IMR-90 (cell line): ENCODE measurements around the gene LUC7L2. TPM values are rescaled to one million over a fixed set of nuclear protein-coding genes. Genes with fewer than 3 reads are reported as not detected.

Source experiments
- ATAC-seq: fragments of 200-7000 bp; cut with Tn5 transposase; 2 replicates; pipeline ENCODE4 v1.9.1; 2020; ENCODE audit warnings: low read depth, mild to moderate bottlenecking, moderate library complexity
- BruUV-seq: library from RNA; stranded (reverse); fragments of 400-500 nt; replicated peaks from 2 replicates; lab custom pipeline; 2021; lab: Mats Ljungman, UMichigan
- CTCF ChIA-PET: fragments of 300-600 bp; formaldehyde crosslinking; extraction: SDS; loops from one replicate; lab custom pipeline; 2021; ENCODE audit warnings: antibody characterized with exemption; lab: Yijun Ruan, JAX
- POLR2A ChIA-PET: fragments of 300-600 bp; sonication (Branson Sonifier 250); formaldehyde crosslinking; loops from one replicate; lab custom pipeline; 2022; ENCODE audit warnings: antibody characterized with exemption; ENCODE audit not compliant: unreplicated experiment; lab: Charles Lee
- DNase-seq: peaks from one replicate; pipeline ENCODE4 v3.0.0; 2013
- H2AFZ ChIP-seq: replicated peaks from 2 replicates; pipeline ENCODE3; 2013; ENCODE audit warnings: low read length, mild to moderate bottlenecking; ENCODE audit not compliant: poor library complexity
- H2AK5ac ChIP-seq: 2 replicates; pipeline ENCODE4 v1.6.1; 2013; ENCODE audit warnings: low read depth, low read length, inconsistent platforms
- H2AK9ac ChIP-seq: replicated peaks from 2 replicates; pipeline ENCODE3; 2013; ENCODE audit warnings: mild to moderate bottlenecking, low read depth, low read length, moderate library complexity; ENCODE audit not compliant: poor library complexity
- H2BK120ac ChIP-seq: 2 replicates; pipeline ENCODE4 v1.6.1; 2013; ENCODE audit warnings: low read depth, low read length, inconsistent platforms
- H2BK15ac ChIP-seq: 3 replicates; pipeline ENCODE4 v1.6.1; 2013; ENCODE audit warnings: low read depth, low read length, inconsistent platforms
- H2BK20ac ChIP-seq: 2 replicates; pipeline ENCODE4 v1.6.1; 2013; ENCODE audit warnings: low read depth, mild to moderate bottlenecking, inconsistent platforms, low read length, moderate library complexity
- H2BK5ac ChIP-seq: 2 replicates; pipeline ENCODE4 v1.6.1; 2013; ENCODE audit warnings: mild to moderate bottlenecking, low read depth, low read length, inconsistent platforms; ENCODE audit not compliant: poor library complexity, severe bottlenecking
- H3K14ac ChIP-seq: replicated peaks from 2 replicates; pipeline ENCODE4 v1.6.1; 2013; ENCODE audit warnings: low read depth, low read length, inconsistent platforms
- H3K18ac ChIP-seq: 2 replicates; pipeline ENCODE4 v1.6.1; 2013; ENCODE audit warnings: low read depth, low read length, control low read depth
- H3K23ac ChIP-seq: 2 replicates; pipeline ENCODE4 v1.6.1; 2013; ENCODE audit warnings: low read depth, low read length, inconsistent platforms
- H3K27ac ChIP-seq: 2 replicates; pipeline ENCODE4 v1.5.1; 2013; ENCODE audit warnings: mild to moderate bottlenecking, control low read depth, low read length; ENCODE audit not compliant: insufficient read depth
- H3K27me3 ChIP-seq: 2 replicates; pipeline ENCODE4 v1.6.1; 2013; ENCODE audit warnings: low read length; ENCODE audit not compliant: control insufficient read depth, insufficient read depth
- H3K36me3 ChIP-seq: 2 replicates; pipeline ENCODE4 v1.6.1; 2013; ENCODE audit warnings: low read length, mixed read lengths; ENCODE audit not compliant: control insufficient read depth, insufficient read depth
- H3K4ac ChIP-seq: 2 replicates; pipeline ENCODE4 v1.6.1; 2013; ENCODE audit warnings: low read depth, low read length, inconsistent platforms
- H3K4me1 ChIP-seq: 2 replicates; pipeline ENCODE4 v1.6.1; 2013; ENCODE audit warnings: low read length, mixed read lengths; ENCODE audit not compliant: control insufficient read depth, insufficient read depth
- H3K4me2 ChIP-seq: 2 replicates; pipeline ENCODE4 v1.6.1; 2013; ENCODE audit warnings: low read depth, mild to moderate bottlenecking, control low read depth, low read length, moderate library complexity
- H3K4me3 ChIP-seq: 2 replicates; pipeline ENCODE4 v1.5.1; 2013; ENCODE audit warnings: low read depth, mild to moderate bottlenecking, control low read depth, low read length, moderate library complexity; ENCODE audit not compliant: insufficient read depth
- H3K56ac ChIP-seq: 2 replicates; pipeline ENCODE4 v1.6.1; 2013; ENCODE audit warnings: low read length, inconsistent platforms; ENCODE audit not compliant: insufficient read depth; ENCODE audit errors: extremely low read depth
- H3K79me1 ChIP-seq, 2 experiments: 2 replicates each; pipeline ENCODE4 v1.6.1; 2013; ENCODE audit warnings: low read length in 2 of 2, inconsistent platforms in 1 of 2, low read depth in 1 of 2
- H3K9ac ChIP-seq: 2 replicates; pipeline ENCODE4 v1.6.1; 2013; ENCODE audit warnings: low read depth, low read length, control low read depth
- H3K9me1 ChIP-seq: 2 replicates; pipeline ENCODE4 v1.6.1; 2013; ENCODE audit warnings: low read length, inconsistent platforms; ENCODE audit not compliant: insufficient read depth
- H3K9me3 ChIP-seq: 2 replicates; pipeline ENCODE4 v1.6.1; 2013; ENCODE audit warnings: low read length; ENCODE audit not compliant: control insufficient read depth, insufficient read depth
- H4K20me1 ChIP-seq: 2 replicates; pipeline ENCODE4 v1.6.1; 2013; ENCODE audit warnings: low read length, inconsistent platforms; ENCODE audit not compliant: insufficient read depth
- H4K5ac ChIP-seq: 2 replicates; pipeline ENCODE4 v1.6.1; 2013; ENCODE audit warnings: mild to moderate bottlenecking, low read depth, low read length, control low read depth
- H4K8ac ChIP-seq, 2 experiments: 2 replicates each; pipeline ENCODE4 v1.6.1; 2013; ENCODE audit warnings: low read depth in 2 of 2, low read length in 2 of 2, control low read depth in 1 of 2, inconsistent platforms in 1 of 2
- H4K91ac ChIP-seq: 2 replicates; pipeline ENCODE4 v1.6.1; 2013; ENCODE audit warnings: low read depth, low read length, inconsistent platforms; ENCODE audit not compliant: insufficient read depth
- BHLHE40 ChIP-seq: fragments of 150-350 bp; IDR thresholded peaks from 2 replicates; pipeline ENCODE4 v1.6.1; 2016; ENCODE audit warnings: mild to moderate bottlenecking, low read depth, low read length
- CEBPB ChIP-seq: IDR thresholded peaks from 2 replicates; pipeline ENCODE4 v1.6.1; 2012; ENCODE audit warnings: low read depth, low read length, improper control_type of control experiment
- FOS ChIP-seq: fragments of 150-350 bp; IDR thresholded peaks from 2 replicates; pipeline ENCODE4 v1.6.1; 2016; ENCODE audit warnings: low read depth, low read length
- MAFK ChIP-seq: IDR thresholded peaks from 2 replicates; pipeline ENCODE4 v1.6.1; 2012; ENCODE audit warnings: low read depth, low read length, improper control_type of control experiment
- MAZ ChIP-seq: IDR thresholded peaks from 2 replicates; pipeline ENCODE4 v1.6.1; 2012; ENCODE audit warnings: low read depth, mild to moderate bottlenecking, low read length, improper control_type of control experiment, moderate library complexity, borderline replicate concordance
- POLR2A ChIP-seq: IDR thresholded peaks from 2 replicates; pipeline ENCODE4 v1.6.1; 2012; ENCODE audit warnings: mild to moderate bottlenecking, low read depth, low read length
- RAD21 ChIP-seq: IDR thresholded peaks from 2 replicates; pipeline ENCODE4 v1.6.1; 2012; ENCODE audit warnings: low read length, improper control_type of control experiment
- RCOR1 ChIP-seq: IDR thresholded peaks from 2 replicates; pipeline ENCODE4 v1.6.1; 2012; ENCODE audit warnings: mild to moderate bottlenecking, low read length, improper control_type of control experiment; ENCODE audit not compliant: insufficient replicate concordance
- SMC3 ChIP-seq: fragments of 150-350 bp; IDR thresholded peaks from 2 replicates; pipeline ENCODE4 v1.6.1; 2016; ENCODE audit warnings: low read depth, mild to moderate bottlenecking, antibody characterized with exemption, low read length, moderate library complexity
- WGBS, 2 experiments: methylation state at CpG; one replicate each; pipeline versions ENCODE4 v1.1.5 to v1.1.7; 2013; ENCODE audit warnings: missing lambda C conversion rate in 2 of 2; ENCODE audit not compliant: insufficient read length in 1 of 2; ENCODE audit errors: extremely low coverage in 2 of 2; 5-methylcytosine and 5-hydroxymethylcytosine counted together
- dilution Hi-C: fragments of 300-500 bp; cut with HindIII; formaldehyde crosslinking; loops from one replicate; pipeline ENCODE4 v1.14.3; 2018; ENCODE audit warnings: low sequenced_read_pairs; ENCODE audit not compliant: unreplicated experiment
- in situ Hi-C: fragments of 300-500 bp; cut with MboI; formaldehyde crosslinking; loops from 3 replicates; pipeline ENCODE4 v1.14.3; 2019; ENCODE audit warnings: low sequenced_read_pairs, inconsistent platforms, mixed read lengths
- intact Hi-C: fragments of 100-400 bp; cut with micrococcal nuclease; formaldehyde crosslinking; loops from 2 replicates; pipeline ENCODE4 v1.10.0; 2022
- polyA plus RNA-seq, 3 experiments: library from polyadenylated mRNA; depleted of rRNA; stranded (reverse); fragments of >200 nt; gene quantifications; 2 replicates each; pipeline ENCODE4 v1.2.3, GENCODE V29; 2012; ENCODE audit warnings: low replicate concordance in 1 of 3
- total RNA-seq: library from RNA; depleted of rRNA; stranded (reverse); fragments of >200 nt; gene quantifications from 2 replicates; pipeline ENCODE4 v1.2.3, GENCODE V29; 2012
- TF ChIP-seq, protein P1 (sequence below): fragments of 150-350 bp; IDR thresholded peaks from 2 replicates; pipeline ENCODE4 v1.6.1; 2017; ENCODE audit warnings: mild to moderate bottlenecking, antibody characterized with exemption, low read length, low read depth

The LUC7L2 gene
- total and polyA plus RNA-seq, 2 of the 4 experiments (the other 2 are of a cell fraction): 14.9 to 31.8 TPM

DNA sequence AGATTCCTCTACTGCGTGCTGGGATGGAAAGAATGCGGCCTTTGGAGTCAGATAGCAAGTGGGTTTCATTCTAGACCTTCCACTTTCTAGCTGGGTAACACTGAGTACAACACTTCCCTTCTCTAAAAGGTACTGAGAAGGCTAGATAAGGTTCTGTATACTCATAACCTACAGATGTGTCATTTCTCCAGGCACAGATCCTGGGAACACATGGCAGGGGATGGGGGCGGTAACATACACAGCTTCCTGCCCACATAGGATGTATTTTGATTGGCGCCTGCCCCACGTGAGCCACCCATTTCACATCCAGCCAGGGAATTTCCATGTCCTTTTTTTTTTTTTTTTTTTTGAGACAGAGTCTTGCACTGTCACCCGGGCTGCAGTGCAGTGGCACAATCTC, 91.9 kb downstream of the LUC7L2 start:
- Histone ChIP-seq H2AK5ac (no peak overlapping the region), H3K14ac (no peak overlapping the region), H3K4me3 (no peak overlapping the region), H4K91ac (no peak overlapping the region), H3K9me3 (no peaks in the 10 kb centered on the region), H3K18ac (no peak overlapping the region), H3K4me1 (no peaks in the 10 kb centered on the region), H2BK120ac (no peak overlapping the region), H4K5ac (no peak overlapping the region), H2BK15ac (no peak overlapping the region), H3K27ac (no peak overlapping the region), H3K56ac (no peak overlapping the region), H3K23ac (no peak overlapping the region), H3K9me1 (no peaks in the 10 kb centered on the region), H2AK9ac (peak overlapping the region; percentile 2), H2BK20ac (no peak overlapping the region), H2AFZ (peak overlapping the region; percentile 70), H3K4ac (no peak overlapping the region), H3K9ac (no peak overlapping the region), H3K4me2 (no peak overlapping the region), H3K79me1 (no peaks in the 10 kb centered on the region), H4K8ac (no peak overlapping the region), H4K20me1 (no peaks in the 10 kb centered on the region), H2BK5ac (no peak overlapping the region), H3K27me3 (no peaks in the 10 kb centered on the region; the same call in 1 of the 2 replicates), H3K36me3 (no peaks in the 10 kb centered on the region)
- no TSS peak for BruUV-seq
- ChIA-PET CTCF (interaction anchor here (0.6 kb wide), 1 partner anchor 10 kb away, joined by 3 read pairs; no protein-coding TSS in a partner anchor), POLR2A (no interaction called here)
- intact Hi-C loops (no loop called here), dilution Hi-C loops (no loop called here), in situ Hi-C loops (no loop called here)
- no CpG with 5 or more reads among the region's 6 CpGs for WGBS, 2 experiments
- TF ChIP-seq RAD21 (no peak), MAZ (no peak), SMC3 (no peak), FOS (no peak), CEBPB (no peak), RCOR1 (no peak), BHLHE40 (no peak), MAFK (no peak), POLR2A (no peak)
- TF ChIP-seq, protein P1, sequence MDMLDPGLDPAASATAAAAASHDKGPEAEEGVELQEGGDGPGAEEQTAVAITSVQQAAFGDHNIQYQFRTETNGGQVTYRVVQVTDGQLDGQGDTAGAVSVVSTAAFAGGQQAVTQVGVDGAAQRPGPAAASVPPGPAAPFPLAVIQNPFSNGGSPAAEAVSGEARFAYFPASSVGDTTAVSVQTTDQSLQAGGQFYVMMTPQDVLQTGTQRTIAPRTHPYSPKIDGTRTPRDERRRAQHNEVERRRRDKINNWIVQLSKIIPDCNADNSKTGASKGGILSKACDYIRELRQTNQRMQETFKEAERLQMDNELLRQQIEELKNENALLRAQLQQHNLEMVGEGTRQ: no peak
- ATAC-seq (peak; percentile 44; the same call in 1 of the 2 replicates), DNase-seq (peak; percentile 77)
